TTC549 (cell line): ENCODE measurements around the gene SORCS3.

Experiments
- FAIRE-seq: peaks from 2 replicates; lab custom pipeline; 2012; peaks lifted over from hg19 to GRCh38; lab: Jason Lieb, UNC

The SORCS3 gene

GRCh38 chr10:105023211-105024111 lies 382.4 kb downstream of the SORCS3 start:
- no peak for FAIRE-seq

DNA sequence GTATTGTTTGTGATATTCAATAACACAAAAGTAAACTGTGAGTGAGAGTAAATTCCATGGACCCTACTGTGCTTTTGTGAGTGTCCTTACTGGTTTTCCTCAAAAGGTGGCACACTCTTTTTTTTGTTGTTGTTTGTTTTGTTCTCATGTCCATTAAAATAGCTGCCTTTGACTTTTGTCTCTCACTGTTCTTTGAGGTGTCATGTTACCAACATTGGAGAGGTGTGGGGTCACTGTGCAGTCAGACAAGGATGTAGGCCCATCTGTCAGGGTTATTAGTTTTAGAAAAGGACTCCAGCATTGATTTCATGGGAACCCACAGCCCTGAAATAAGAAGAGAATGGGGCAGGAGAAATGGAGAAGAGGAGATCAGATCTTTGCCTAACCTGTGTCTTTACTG lies 383.1 kb downstream of the SORCS3 start:
- FAIRE-seq, result no peak

DNA sequence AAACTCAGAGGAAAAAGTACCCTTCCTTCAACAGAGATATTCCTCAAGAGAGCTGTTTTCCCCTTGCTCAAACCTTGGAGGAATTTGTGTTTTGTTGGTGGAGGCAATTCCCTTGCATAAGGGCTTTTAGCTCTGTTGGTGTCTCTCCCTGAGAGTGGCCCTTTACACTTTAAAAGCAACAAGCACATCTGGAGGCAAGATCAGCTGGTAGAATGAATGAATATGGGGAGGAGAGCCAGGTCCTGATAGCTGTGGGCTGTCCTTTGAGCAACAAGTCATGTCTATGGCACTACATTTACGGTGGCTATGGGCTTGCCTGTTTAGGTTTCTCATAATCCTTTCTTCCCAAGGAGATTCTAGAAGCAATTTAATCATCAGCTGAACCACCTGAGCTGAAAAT lies 384.0 kb downstream of the SORCS3 start:
- FAIRE-seq, result no peak

- FAIRE-seq, result no peak
Observed at GRCh38 chr10:105026566-105026965, 385.5 kb downstream of the SORCS3 start.

GRCh38 chr10:105029286-105029685 lies 388.2 kb downstream of the SORCS3 start:
- no peak for FAIRE-seq

DNA sequence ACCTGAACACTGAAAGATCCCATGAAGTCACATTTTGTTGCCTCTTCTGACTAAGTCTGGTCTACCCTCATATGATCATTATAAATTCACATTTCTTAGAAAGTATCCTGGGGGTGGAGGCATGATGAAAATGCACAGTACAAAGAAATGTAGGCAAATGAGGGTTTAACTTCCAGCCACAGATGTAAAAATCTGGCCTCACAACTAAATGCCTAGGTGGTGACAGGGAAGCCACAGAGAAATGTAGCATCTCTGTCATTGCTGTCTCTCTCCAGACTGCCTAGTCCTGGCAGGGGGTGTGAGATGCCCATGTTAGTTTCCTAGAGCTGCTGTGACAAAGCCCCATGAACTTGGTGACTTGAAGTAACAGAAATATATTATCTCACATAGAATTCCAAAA lies 395.9 kb downstream of the SORCS3 start:
- FAIRE-seq, result no peak

DNA sequence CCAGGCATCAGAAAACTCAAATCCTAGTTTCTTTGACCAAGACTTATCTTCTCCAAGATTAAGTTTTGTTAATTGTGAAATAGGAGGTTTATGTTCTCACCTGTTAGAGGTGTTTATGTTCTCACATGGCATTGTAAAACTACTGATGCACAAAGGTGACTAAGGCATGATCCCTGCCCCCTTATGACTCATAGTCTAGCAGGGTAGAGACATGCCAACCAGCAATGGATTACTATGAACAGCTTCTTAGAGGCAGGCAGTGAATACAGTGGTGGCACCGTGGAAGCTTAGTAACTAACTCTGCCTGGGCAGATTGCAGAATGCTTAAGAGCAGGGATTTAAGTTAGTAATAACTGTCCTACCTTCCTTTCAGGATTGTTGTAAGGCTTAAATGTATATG lies 400.9 kb downstream of the SORCS3 start:
- no peak for FAIRE-seq

DNA sequence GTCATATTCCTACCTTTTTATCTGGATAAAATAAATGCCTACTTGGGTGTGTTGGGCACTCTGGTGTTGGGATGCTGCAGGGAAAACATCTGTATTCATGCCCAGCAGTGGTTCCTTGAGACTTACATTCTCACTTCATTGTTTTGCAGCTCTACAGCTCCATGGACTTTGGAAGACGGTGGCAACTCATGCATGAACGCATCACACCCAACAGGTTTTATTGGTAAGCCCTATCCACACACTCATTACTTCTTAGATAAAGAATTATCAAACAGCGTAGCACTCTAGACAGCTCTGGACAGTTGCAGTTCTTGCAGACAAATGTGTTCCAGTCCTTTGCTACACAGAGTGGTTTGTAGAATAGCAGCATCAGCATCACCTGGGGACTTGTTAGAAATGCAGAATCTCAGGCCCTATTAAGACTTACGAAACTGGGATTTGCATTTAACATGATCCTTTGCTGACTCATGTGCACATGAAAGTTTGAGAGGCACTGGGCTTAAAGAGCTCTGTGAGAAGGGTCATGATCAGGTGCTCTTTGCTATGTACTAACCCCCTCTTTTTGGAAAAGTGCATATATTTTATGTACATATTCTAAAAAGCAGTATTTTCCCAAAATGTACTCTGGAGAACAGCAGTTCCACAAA lies 401.9 kb downstream of the SORCS3 start:
- no peak for FAIRE-seq

GRCh38 chr10:105044902-105045301 lies 403.8 kb downstream of the SORCS3 start:
- FAIRE-seq, result no peak

DNA sequence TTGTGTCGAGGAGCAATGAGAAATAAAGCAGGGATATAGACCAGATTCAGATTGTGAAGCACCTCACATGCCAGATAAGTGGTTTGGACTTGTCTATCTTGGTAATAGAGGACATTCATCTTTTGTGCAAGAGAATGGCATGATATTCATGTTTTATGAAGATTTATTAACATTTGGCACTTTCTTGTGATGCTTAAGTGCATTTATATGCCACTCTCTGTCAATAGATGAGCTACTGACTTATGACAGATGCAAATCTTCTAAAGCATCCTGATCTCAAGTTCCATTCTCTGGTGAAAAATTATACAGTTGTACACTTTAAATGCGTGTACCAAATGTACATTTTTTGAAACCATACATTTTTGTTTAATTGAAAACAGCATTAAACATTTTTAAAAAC lies 415.3 kb downstream of the SORCS3 start:
- FAIRE-seq, result no peak

DNA sequence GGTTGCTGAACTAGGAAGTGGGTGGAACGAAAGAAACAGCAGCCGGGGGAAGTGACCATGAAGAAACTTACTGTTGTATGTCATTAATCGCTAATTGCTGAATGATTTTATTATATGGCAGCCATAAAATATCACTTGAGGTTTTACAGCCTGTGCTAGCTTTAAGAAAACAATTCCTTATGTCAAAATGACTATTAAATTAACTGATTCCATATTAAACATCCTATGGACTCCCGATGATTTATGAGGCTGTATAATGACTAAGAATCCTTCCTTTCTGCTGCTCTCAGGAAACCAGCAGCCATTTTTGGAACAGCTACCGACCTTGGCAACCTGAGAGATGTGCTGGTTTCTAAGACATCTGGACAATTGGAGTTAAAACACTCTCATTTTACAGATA lies 421.9 kb downstream of the SORCS3 start:
- FAIRE-seq, result no peak

- FAIRE-seq, result no peak
Observed at GRCh38 chr10:105063796-105064195, 422.7 kb downstream of the SORCS3 start.

DNA sequence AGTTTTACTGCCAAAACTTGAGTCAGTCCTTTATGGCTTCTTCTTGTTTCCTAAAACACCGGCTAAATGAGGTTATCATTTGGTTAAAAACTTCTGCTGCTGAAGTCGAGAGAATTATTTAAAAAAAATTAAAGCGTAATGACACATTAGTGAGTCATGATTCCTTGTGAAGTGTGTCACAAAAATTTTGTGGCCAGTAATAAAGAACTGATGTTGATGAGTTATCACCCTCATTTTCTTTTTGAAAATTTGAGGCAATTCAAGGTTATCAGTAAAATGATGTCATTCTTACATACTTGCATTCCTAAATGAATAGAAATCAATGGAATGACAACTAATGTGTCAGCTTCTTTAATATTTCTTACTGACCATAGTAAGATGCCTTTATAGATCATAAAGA lies 427.4 kb downstream of the SORCS3 start:
- FAIRE-seq, result no peak

- FAIRE-seq, result no peak
Observed at GRCh38 chr10:105070249-105070648, 429.2 kb downstream of the SORCS3 start.

GRCh38 chr10:105070952-105071351 lies 429.9 kb downstream of the SORCS3 start:
- no peak for FAIRE-seq

GRCh38 chr10:105071980-105072379 lies 430.9 kb downstream of the SORCS3 start:
- no peak for FAIRE-seq

DNA sequence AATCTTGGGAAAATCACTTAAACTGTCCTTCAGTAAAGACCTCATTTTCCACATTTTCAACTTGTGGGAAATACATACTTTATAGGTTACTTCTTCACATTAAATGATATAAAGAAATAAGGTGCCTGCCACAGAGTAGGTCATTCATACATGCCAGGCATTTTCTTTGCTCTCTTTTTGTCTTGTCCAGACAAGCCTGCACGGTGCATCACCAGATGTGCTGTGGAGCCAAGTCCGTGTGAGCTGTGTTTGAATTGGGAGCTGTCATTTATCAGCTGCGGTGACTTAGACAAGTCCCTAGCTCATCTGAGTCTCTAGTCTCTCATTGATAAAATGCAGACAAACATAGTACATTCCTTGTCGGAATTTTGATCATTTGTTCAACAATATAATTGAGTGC lies 432.9 kb downstream of the SORCS3 start:
- no peak for FAIRE-seq

- no peak for FAIRE-seq
Observed at GRCh38 chr10:105075031-105075430, 433.9 kb downstream of the SORCS3 start.

GRCh38 chr10:105085980-105086379 lies 444.9 kb downstream of the SORCS3 start:
- FAIRE-seq, result no peak

DNA sequence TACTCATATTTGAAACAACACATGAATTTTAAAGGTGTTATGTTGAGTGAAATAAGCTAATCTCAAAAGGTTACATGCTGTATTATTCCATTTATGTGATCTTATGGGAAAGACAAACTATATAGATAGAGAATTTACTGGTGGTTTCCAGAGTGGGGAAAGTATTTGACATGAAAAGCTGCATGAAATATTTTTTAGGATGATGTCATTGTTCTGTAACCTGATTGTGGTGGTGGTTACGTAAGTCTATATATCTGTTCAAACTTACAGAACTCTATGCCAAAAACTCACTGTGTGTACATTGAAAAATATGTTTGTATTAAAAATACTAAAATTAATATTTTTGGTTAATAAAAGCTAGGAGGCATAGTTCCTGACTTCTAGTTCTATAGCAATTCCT lies 453.0 kb downstream of the SORCS3 start:
- no peak for FAIRE-seq

- FAIRE-seq, result no peak
Observed at GRCh38 chr10:105096316-105096715, 455.2 kb downstream of the SORCS3 start.

GRCh38 chr10:105102977-105103376 lies 461.9 kb downstream of the SORCS3 start:
- FAIRE-seq, result no peak

GRCh38 chr10:105104297-105104696 lies 463.2 kb downstream of the SORCS3 start:
- FAIRE-seq, result no peak

- no peak for FAIRE-seq
Observed at GRCh38 chr10:105109164-105109563, 468.1 kb downstream of the SORCS3 start.
